Head of caudate nucleus (tissue), 42 donors: Measurements from ENCODE around the gene DYNC1H1.

Experiments
- DNase-seq, 42 donors: peaks; one replicate each; pipeline versions ENCODE4 v3.0.0 to v3.0.0-alpha.2; 2020 to 2021; ENCODE audit warnings: mixed read lengths in 7 of 42
- intact Hi-C: fragments of 100-400 bp; cut with DNase I; formaldehyde crosslinking; loops from one replicate; pipeline ENCODE4 v1.15.0; 2022

The DYNC1H1 gene

DNA sequence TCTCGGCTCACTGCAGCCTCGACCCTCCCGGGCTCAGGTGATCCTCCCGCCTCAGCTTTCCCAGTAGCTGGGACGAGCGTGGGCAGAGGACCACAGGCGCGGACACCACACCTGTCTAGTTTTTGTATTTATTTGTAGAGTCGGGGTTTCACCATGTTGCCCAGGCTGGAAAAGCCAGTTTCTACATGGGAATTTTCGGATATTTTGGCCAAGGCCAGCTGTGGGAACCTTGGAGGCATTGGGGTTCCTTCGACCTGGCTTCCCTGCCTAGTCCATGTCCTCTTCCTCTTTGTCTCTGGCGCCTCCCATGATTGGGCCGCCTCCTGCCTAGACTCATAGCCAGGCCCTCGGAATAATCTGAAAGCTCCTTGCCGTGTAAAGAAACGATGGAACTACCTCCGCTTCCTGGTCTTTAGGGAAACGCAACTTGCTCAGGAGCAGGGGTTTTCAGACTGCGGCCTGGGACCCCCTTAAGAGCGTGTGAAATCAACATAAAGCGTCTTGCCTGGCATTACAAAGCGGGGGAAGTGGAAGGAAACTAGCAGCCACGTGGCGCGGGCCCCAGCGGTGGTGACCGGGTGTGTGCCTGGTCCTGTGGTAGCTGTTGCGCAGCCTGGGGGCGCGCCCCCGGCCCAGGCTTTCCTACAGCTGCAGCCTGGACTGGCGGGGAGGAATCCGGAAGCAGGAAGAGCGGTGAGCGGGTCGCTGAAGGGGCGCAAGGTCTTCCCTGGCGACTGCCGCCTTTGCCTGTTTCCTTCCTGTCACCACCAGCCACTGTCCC, 123.8 kb downstream of the DYNC1H1 start:
- intact Hi-C loops: loop anchor here (5.0 kb wide), 1 partner anchor 219 kb away; the partner anchor contains the start of gene MOK
- peak in 38 of 42 donors; percentile 27 to 73 (median 48) for DNase-seq

- no peak for DNase-seq
- intact Hi-C loops: loop anchor here (5.0 to 10.0 kb wide), 3 partner anchors 125 to 218 kb away; partner anchors contain the start of genes DYNC1H1 and MOK
These were observed 125.4 kb downstream of the DYNC1H1 start for GRCh38 chr14:102089621-102090343.

GRCh38 chr14:102090713-102091112, 126.3 kb downstream of the DYNC1H1 start:
- intact Hi-C loops: loop anchor here (5.0 to 10.0 kb wide), 2 partner anchors 124 to 128 kb away; partner anchors contain the start of gene DYNC1H1
- no peak for DNase-seq

DNA sequence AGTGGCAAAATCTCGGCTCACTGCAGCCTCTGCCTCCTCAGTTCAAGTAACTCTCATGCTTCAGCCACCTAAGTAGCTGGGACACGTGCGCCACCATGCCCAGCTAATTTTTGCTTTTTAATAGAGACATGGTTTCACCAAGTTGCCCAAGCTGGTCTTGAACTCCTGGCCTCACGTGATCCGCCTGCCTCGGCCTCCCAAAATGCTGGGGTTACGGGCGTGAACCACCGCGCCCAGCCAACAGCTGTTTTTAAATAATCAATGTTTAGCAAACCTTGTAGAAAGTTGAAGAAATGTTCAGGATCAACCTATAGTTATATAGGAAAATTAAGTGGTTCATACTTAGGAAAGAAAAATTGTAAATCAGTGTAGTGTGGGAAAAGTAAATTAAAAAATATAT, 128.4 kb downstream of the DYNC1H1 start:
- DNase-seq: no peak
- intact Hi-C loops: loop anchor here (5.0 to 10.0 kb wide), 2 partner anchors 122 to 131 kb away; partner anchors contain the start of gene DYNC1H1

GRCh38 chr14:102094101-102094500, 129.7 kb downstream of the DYNC1H1 start:
- intact Hi-C loops: loop anchor here (5.0 to 10.0 kb wide), 2 partner anchors 121 to 132 kb away; partner anchors contain the start of gene DYNC1H1
- DNase-seq: peak in 1 of 42 donors; percentile 30

GRCh38 chr14:102095231-102095870, 131.0 kb downstream of the DYNC1H1 start:
- intact Hi-C loops: loop anchor here (10.0 kb wide), 1 partner anchor 119 kb away; no protein-coding TSS in a partner anchor
- peak in 17 of 42 donors; percentile 19 to 70 (median 53) for DNase-seq

GRCh38 chr14:102095871-102096568, 131.6 kb downstream of the DYNC1H1 start:
- DNase-seq: peak in 5 of 42 donors; percentile 21 to 52 (median 28)

GRCh38 chr14:102096569-102097188, 132.3 kb downstream of the DYNC1H1 start:
- DNase-seq: peak; percentile 83 to 97 (median 91)
- intact Hi-C loops: loop anchor here (10.0 kb wide), 1 partner anchor 118 kb away; no protein-coding TSS in a partner anchor

More at GRCh38 chr14:102095871-102096568, 131.6 kb downstream of the DYNC1H1 start:
- intact Hi-C loops: loop anchor here (10.0 kb wide), 1 partner anchor 119 kb away; no protein-coding TSS in a partner anchor

- intact Hi-C loops: loop anchor here (10.0 kb wide), 1 partner anchor 117 kb away; no protein-coding TSS in a partner anchor
- peak in 1 of 42 donors; percentile 5 for DNase-seq
These were observed 133.2 kb downstream of the DYNC1H1 start for GRCh38 chr14:102097441-102098135.

DNA sequence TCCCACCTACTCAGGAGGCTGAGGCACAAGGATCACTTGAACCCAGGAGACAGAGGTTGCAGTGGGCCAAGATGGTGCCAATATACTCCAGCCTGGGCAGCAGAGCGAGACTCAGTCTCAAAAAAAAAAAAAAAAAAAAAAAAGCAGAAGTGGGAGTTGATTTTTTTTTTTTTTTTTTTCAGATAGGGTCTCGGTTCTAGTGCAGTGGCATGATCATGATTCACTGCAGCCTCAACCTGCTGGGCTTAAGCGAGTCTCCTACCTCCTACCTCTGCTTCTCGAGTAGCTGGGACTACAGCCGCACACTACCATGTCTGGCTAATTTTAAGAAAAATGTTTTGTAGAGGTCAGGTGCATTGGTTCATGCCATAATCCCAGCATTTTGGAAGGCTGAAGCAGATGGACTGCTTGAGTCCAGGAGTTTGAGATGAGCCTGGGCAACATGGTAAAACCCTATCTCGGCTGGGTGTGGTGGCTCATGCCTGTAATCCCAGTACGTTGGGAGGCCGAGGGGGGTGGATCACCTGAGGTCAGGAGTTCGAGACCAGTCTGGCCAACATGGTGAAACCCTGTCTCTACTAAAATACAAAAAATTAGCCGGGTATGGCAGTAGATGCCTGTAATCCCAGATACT, 138.8 kb downstream of the DYNC1H1 start:
- DNase-seq: no peak

GRCh38 chr14:102105369-102105768, 141.0 kb downstream of the DYNC1H1 start:
- intact Hi-C loops: no loop called here
- no peak for DNase-seq

More for the DNA sequence above, 138.8 kb downstream of the DYNC1H1 start:
- intact Hi-C loops: no loop called here
